ENCODE data around the gene RAD51B. TPM values are rescaled to one million over a fixed set of nuclear protein-coding genes. Genes with fewer than 3 reads are reported as not detected.
"Not testable (repeated sequence)": the region's sequence is repeated elsewhere in the genome, so short reads cannot be mapped to it uniquely, and the experiment has no call there.

RAD51B gene
- total and polyA plus RNA-seq, 4 donors, result 2.8 to 39.6 (median 13.3) TPM; not detected in 1

DNA sequence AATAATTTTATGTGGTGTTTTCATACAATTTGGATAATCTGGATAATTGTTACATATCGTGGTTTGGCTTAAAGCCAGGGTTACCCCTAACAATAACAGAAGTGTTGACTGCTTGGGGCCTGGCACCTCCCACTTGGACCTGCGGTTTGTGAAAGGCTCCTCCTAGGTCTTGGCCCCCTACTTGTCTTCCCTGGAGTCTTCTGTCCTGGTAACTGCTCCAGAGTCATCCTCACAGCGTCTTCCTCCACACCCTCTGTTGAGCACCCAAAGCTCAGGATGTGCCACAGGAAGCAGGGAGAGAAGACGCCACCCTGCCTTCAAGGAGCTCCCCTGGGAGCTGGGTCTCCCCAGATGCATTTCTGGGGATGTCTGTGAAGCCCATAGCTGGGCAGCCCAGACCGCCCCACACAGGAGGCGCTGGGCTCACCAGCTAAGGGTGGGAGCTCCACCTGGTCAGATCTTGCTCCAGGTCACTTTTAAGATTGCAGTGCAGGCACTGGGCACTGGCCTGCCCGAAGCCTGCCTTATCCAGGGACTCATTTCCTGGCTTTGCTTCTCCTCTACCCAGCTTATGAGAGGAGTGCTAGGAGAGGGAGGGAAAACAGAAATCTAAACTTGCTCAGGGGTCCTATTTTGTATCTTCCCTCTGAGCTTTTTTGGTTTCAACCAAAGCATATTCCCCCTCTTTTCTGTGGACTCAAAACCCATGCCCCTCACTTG, 875.1 kb downstream of the RAD51B start:
- H3K36me3 ChIP-seq (ENCODE audit: control insufficient read depth in 1 of 2, insufficient read depth in 2 of 2, low read length in 1 of 2), result no peaks in the 10 kb centered on the region
- no peak overlapping the region for H3K27ac ChIP-seq (ENCODE audit: low read depth in 1 of 2, low read length in 2 of 2)
- no peaks in the 10 kb centered on the region for H3K9me3 ChIP-seq (ENCODE audit: control insufficient read depth, low read length)
- H3K4me1 ChIP-seq (ENCODE audit: control insufficient read depth in 1 of 2, insufficient read depth in 2 of 2, low read length in 2 of 2), result no peaks in the 10 kb centered on the region
- H3K27me3 ChIP-seq (ENCODE audit: control insufficient read depth in 1 of 2, insufficient read depth in 2 of 2, low read length in 1 of 2), result no peaks in the 10 kb centered on the region
- 78 to 79% methylated on average over 7 of the region's 7 CpGs for WGBS, 2 donors
- no peak overlapping the region for H3K4me3 ChIP-seq (ENCODE audit: low read length in 2 of 2)
- ATAC-seq (ENCODE audit: low FRiP score) (peak; percentile 4), DNase-seq (peak in 1 of 2 donors; percentile 45)
- intact Hi-C loops (cut with DNase I), result loop anchor here (5.0 kb wide), 2 partner anchors 78 to 152 kb away; no protein-coding TSS in a partner anchor

DNA sequence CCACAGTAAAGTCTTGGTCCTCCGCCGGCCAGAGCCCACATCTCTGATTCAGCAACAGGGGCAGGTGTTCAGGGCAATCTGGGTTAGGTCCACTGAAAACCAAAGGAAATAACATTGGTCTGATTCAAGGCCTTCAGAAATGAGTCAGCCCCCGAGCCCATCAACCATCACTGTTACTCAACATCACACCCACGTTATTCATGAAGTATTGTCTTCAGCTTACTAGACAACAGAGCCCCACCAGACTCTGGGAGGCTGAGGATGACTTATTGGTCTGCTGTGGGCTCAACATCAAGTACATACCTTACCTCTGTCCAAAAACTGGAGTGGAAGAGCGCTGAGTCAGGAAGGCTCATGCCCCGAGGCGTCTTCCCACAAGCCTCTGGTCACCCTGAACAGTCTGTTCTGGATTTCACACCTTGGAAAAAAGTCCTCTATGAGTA, 875.8 kb downstream of the RAD51B start:
- H3K9me3 ChIP-seq (ENCODE audit: control insufficient read depth, low read length), result no peaks in the 10 kb centered on the region
- peak; percentile 2 for ATAC-seq (ENCODE audit: low FRiP score)
- intact Hi-C loops (cut with DNase I), result no loop called here
- no peaks in the 10 kb centered on the region for H3K27me3 ChIP-seq (ENCODE audit: control insufficient read depth in 1 of 2, insufficient read depth in 2 of 2, low read length in 1 of 2)
- peak overlapping the region in 1 of 2 donors; percentile 26 for H3K27ac ChIP-seq (ENCODE audit: low read depth in 1 of 2, low read length in 2 of 2)
- H3K36me3 ChIP-seq (ENCODE audit: control insufficient read depth in 1 of 2, insufficient read depth in 2 of 2, low read length in 1 of 2), result no peaks in the 10 kb centered on the region
- peak in 1 of 2 donors; percentile 71 for DNase-seq
- no peaks in the 10 kb centered on the region for H3K4me1 ChIP-seq (ENCODE audit: control insufficient read depth in 1 of 2, insufficient read depth in 2 of 2, low read length in 2 of 2)
- no peak overlapping the region for H3K4me3 ChIP-seq (ENCODE audit: low read length in 2 of 2)
- 36 to 45% methylated on average over 7 of the region's 7 CpGs for WGBS, 2 donors

DNA sequence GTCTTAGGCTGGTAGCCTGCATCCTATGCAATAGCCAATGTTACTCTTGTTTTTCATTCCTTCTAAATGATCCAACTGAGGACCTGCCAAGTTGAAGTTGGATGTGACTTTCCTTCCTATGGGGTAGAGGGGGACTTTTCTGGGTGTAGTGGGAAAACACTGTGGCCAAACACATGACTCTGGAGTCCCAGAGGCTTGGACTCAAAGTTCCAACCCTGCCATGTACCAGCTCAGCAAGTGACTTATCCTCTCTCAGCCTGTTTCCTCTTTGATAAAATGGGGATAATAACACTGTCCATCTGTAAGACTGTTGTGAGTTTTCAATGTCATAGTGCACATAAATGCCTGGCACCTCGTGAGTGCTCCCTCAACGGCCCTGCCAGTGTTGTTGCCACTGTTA, 876.3 kb downstream of the RAD51B start:
- Histone ChIP-seq H3K4me1 (ENCODE audit: control insufficient read depth in 1 of 2, insufficient read depth in 2 of 2, low read length in 2 of 2) (no peaks in the 10 kb centered on the region), H3K9me3 (ENCODE audit: control insufficient read depth, low read length) (no peaks in the 10 kb centered on the region), H3K27me3 (ENCODE audit: control insufficient read depth in 1 of 2, insufficient read depth in 2 of 2, low read length in 1 of 2) (no peaks in the 10 kb centered on the region), H3K36me3 (ENCODE audit: control insufficient read depth in 1 of 2, insufficient read depth in 2 of 2, low read length in 1 of 2) (no peaks in the 10 kb centered on the region), H3K4me3 (ENCODE audit: low read length in 2 of 2) (no peak overlapping the region), H3K27ac (ENCODE audit: low read depth in 1 of 2, low read length in 2 of 2) (peak overlapping the region in 1 of 2 donors; percentile 26)
- no peak for ATAC-seq (ENCODE audit: low FRiP score)
- WGBS, 2 donors, result 27 to 53% methylated on average over 2 of the region's 2 CpGs
- intact Hi-C loops (cut with DNase I), result no loop called here
- peak in 1 of 2 donors; percentile 35 for DNase-seq

DNA sequence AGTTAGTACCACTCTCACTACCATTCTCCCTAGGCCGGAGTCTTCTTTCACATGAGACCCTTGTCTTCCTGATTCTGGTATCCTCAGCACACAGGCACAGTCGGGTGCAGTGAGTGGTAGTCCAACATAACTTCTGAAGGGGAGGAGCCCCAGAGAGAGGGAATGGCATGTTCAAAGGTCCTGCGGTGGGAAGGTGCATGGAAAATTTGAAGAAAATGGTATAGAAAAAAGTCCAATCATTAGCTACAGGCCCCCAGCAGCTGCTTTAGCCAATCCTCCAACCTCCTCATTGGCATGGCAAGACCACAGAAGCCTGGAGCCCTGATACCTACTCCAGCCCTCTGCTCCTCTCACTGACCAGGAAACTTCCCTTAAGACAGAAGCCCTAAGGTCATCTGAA, 876.7 kb downstream of the RAD51B start:
- Histone ChIP-seq H3K27me3 (ENCODE audit: control insufficient read depth in 1 of 2, insufficient read depth in 2 of 2, low read length in 1 of 2) (no peaks in the 10 kb centered on the region), H3K27ac (ENCODE audit: low read depth in 1 of 2, low read length in 2 of 2) (no peak overlapping the region), H3K36me3 (ENCODE audit: control insufficient read depth in 1 of 2, insufficient read depth in 2 of 2, low read length in 1 of 2) (no peaks in the 10 kb centered on the region), H3K4me1 (ENCODE audit: control insufficient read depth in 1 of 2, insufficient read depth in 2 of 2, low read length in 2 of 2) (no peaks in the 10 kb centered on the region), H3K9me3 (ENCODE audit: control insufficient read depth, low read length) (no peaks in the 10 kb centered on the region), H3K4me3 (ENCODE audit: low read length in 2 of 2) (no peak overlapping the region)
- peak in 1 of 2 donors; percentile 20 for DNase-seq
- WGBS, 2 donors, result 95 to 96% methylated on average over 3 of the region's 3 CpGs
- intact Hi-C loops (cut with DNase I), result no loop called here
- ATAC-seq (ENCODE audit: low FRiP score), result no peak

DNA sequence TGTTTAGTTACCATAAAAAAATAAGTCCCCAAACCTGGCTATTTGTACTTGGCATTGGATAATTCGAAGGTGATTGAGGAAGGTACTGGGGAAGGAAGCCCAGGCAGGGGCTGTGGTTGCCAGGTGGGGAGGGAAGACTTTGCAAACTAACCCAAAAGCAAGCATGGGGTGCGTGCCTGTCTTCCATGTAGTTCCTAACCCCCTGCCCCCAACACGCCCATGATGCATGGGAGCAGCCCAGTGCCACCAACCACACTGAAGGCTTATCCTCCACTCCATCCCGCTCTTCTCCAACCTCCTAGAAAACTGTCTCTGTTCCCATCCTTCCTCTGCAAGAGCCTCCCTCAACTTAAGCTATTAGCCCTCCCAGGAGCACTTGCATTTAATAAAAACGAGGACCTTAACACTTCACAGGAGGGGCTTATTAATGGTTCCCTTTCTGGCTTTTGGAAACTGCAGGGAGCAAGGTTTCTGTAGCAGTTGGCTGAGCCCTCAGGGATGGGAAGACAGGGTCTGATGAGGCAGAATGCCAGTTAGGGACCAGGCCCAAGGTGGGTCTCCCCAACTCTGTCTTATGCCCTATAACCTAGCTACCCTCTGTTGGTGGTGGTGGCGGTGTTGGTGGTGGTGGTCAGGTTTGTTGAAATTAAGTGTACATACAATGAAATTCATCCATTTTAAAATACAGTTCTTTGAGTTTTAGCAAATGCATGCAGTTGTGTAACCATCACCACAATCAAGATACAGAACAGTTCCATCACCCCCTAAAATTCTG, 877.3 kb downstream of the RAD51B start:
- Histone ChIP-seq H3K36me3 (ENCODE audit: control insufficient read depth in 1 of 2, insufficient read depth in 2 of 2, low read length in 1 of 2) (no peaks in the 10 kb centered on the region), H3K27me3 (ENCODE audit: control insufficient read depth in 1 of 2, insufficient read depth in 2 of 2, low read length in 1 of 2) (no peaks in the 10 kb centered on the region), H3K27ac (ENCODE audit: low read depth in 1 of 2, low read length in 2 of 2) (no peak overlapping the region), H3K4me3 (ENCODE audit: low read length in 2 of 2) (no peak overlapping the region), H3K4me1 (ENCODE audit: control insufficient read depth in 1 of 2, insufficient read depth in 2 of 2, low read length in 2 of 2) (no peaks in the 10 kb centered on the region), H3K9me3 (ENCODE audit: control insufficient read depth, low read length) (no peaks in the 10 kb centered on the region)
- ATAC-seq (ENCODE audit: low FRiP score) (no peak), DNase-seq (peak in 1 of 2 donors; percentile 37)
- WGBS, 2 donors, result 97 to 98% methylated on average over 6 of the region's 6 CpGs
- intact Hi-C loops (cut with DNase I), result no loop called here

DNA sequence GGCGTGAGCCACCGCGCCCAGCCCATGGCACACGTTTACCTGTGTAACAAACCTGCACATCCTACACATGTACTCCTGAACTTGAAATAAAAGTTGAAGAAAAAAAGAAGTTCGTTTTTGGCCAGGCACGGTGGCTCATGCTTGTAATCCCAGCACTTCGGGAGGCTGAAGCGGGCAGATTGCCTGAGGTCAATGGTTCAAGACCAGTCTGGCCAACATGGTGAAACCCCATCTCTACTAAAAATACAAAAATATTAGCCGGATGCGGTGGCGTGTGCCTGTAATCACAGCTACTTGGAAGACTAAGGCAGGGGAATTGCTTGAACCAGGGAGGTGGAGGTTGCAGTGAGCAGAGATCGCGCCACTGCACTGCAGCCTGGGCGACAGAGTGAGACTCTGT, 879.2 kb downstream of the RAD51B start:
- H3K4me3 ChIP-seq (ENCODE audit: low read length in 2 of 2); H3K36me3 ChIP-seq (ENCODE audit: control insufficient read depth in 1 of 2, insufficient read depth in 2 of 2, low read length in 1 of 2); intact Hi-C loops (cut with DNase I); H3K9me3 ChIP-seq (ENCODE audit: control insufficient read depth, low read length); H3K27me3 ChIP-seq (ENCODE audit: control insufficient read depth in 1 of 2, insufficient read depth in 2 of 2, low read length in 1 of 2); ATAC-seq (ENCODE audit: low FRiP score); H3K4me1 ChIP-seq (ENCODE audit: control insufficient read depth in 1 of 2, insufficient read depth in 2 of 2, low read length in 2 of 2); H3K27ac ChIP-seq (ENCODE audit: low read depth in 1 of 2, low read length in 2 of 2): not testable (repeated sequence)
- DNase-seq, result peak in 1 of 2 donors; percentile 61
- 92 to 93% methylated on average over 14 of the region's 14 CpGs for WGBS, 2 donors

DNA sequence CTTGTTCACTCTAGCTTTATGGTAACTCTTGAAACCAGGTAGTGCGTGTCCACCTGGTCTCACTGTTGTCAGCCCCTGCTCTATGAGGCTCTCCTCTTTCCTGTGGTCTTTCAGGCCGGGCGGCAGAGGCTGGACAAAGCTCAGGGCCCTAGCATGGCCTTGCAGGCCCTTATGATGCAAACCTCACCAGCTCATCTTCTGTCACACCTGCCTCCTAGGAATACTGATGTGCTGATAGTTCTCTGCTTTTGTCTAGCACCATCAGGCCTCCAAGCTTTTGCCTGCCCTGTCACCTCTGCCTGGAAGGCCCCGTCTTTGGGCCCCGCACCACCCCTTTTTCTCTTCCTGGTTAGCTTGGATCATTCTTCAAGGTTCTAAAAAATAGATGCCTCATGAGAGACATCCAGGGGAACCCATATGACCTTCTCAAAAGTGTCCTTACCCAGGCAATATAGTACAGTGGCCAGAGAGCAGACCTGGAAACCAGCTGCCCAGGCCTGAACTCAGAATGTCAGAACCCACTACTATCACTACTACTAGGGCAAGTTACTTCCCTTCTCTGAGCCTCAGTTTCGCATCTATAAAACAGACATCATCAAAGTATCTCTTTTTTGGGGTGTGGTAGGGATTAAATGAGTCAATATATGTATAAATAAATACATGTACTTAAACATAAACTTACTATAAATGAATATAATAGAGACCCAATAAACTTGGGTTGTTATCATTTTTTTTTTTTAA, 881.6 kb downstream of the RAD51B start:
- Histone ChIP-seq H3K27me3 (ENCODE audit: control insufficient read depth in 1 of 2, insufficient read depth in 2 of 2, low read length in 1 of 2) (no peaks in the 10 kb centered on the region), H3K36me3 (ENCODE audit: control insufficient read depth in 1 of 2, insufficient read depth in 2 of 2, low read length in 1 of 2) (no peaks in the 10 kb centered on the region), H3K27ac (ENCODE audit: low read depth in 1 of 2, low read length in 2 of 2) (no peak overlapping the region), H3K9me3 (ENCODE audit: control insufficient read depth, low read length) (no peaks in the 10 kb centered on the region), H3K4me1 (ENCODE audit: control insufficient read depth in 1 of 2, insufficient read depth in 2 of 2, low read length in 2 of 2) (no peaks in the 10 kb centered on the region), H3K4me3 (ENCODE audit: low read length in 2 of 2) (no peak overlapping the region)
- ATAC-seq (ENCODE audit: low FRiP score) (no peak), DNase-seq (no peak)
- WGBS, 2 donors, result 91 to 98% methylated on average over 6 of the region's 6 CpGs
- intact Hi-C loops (cut with DNase I), result no loop called here

DNA sequence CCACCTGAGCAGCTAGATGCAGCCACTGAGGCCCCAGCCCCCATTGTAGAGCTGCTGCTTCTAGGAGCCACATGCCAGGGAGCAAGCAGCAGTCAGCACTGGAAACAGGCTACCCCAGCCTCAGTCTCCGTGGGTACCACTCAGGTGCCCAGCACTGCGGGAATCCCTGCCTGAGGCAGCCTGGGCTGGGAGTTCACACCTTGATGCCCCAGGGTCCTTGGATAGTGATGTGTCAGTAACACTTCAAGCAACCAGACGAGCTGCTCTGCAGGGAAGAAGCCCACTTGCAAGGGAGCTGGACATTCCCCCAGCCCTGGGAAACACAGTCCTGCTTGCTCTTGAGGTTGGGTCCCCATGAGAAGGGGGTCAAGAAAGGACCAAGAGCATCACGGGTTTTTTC, 882.6 kb downstream of the RAD51B start:
- Histone ChIP-seq H3K9me3 (ENCODE audit: control insufficient read depth, low read length) (no peaks in the 10 kb centered on the region), H3K36me3 (ENCODE audit: control insufficient read depth in 1 of 2, insufficient read depth in 2 of 2, low read length in 1 of 2) (no peaks in the 10 kb centered on the region), H3K27me3 (ENCODE audit: control insufficient read depth in 1 of 2, insufficient read depth in 2 of 2, low read length in 1 of 2) (no peaks in the 10 kb centered on the region), H3K27ac (ENCODE audit: low read depth in 1 of 2, low read length in 2 of 2) (no peak overlapping the region), H3K4me3 (ENCODE audit: low read length in 2 of 2) (no peak overlapping the region), H3K4me1 (ENCODE audit: control insufficient read depth in 1 of 2, insufficient read depth in 2 of 2, low read length in 2 of 2) (no peaks in the 10 kb centered on the region)
- intact Hi-C loops (cut with DNase I), result no loop called here
- DNase-seq, result peak in 1 of 2 donors; percentile 17
- 95 to 100% methylated on average over 4 of the region's 4 CpGs for WGBS, 2 donors
- ATAC-seq (ENCODE audit: low FRiP score), result no peak

Data from aorta (tissue), 5 donors.